Dedifferentiated amniotic fluid mesenchymal stem cell (primary cell): ENCODE results near the gene LAMC2.

Source experiments
- DNase-seq: peaks from one replicate; pipeline ENCODE4 v3.0.0-alpha.2; 2016; ENCODE audit errors: extremely low spot score

LAMC2 gene

DNA sequence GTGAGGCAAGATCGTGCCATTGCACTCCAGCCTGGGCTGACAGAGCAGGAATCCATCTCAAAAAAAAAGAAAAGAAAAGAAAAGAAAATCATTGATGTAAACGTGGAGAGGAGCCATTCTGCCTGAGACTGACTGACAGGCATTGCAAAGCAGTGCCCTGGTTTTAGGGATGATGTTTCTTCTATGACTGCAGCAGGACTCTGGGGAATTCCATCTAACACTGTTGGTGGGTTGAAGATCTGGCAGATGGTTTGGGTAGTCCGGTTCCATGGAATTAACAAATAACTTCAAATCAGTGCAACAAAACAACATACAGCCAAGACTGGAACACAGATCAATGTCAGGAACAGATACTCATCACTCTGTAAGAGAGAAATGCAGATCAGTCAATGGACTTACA is 17.8 kb upstream of the LAMC2 start:
- no peak for DNase-seq

GRCh38 chr1:183173828-183174227 is 12.2 kb upstream of the LAMC2 start:
- DNase-seq: no peak

GRCh38 chr1:183175631-183176030 is 10.4 kb upstream of the LAMC2 start:
- DNase-seq: no peak

GRCh38 chr1:183178545-183178944 is 7.5 kb upstream of the LAMC2 start:
- DNase-seq: peak; percentile 14

DNA sequence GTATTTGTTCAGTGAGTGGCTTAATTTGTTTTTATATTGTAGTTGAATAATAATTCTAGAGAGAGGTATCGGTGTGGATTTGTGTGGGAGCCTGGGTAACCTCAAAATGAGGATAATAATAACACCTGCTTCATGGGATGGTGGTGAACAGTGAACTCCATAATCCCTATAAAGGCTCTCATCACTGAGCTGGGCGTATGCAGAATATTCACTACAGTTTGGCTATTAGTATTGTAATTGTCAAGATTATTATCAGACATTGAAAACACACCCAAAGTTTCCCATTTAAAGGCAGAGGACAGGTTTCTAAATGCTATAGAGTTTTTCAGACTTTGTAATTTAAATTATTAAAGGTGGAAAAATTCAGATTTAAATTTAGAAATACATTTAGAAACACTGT is 7.0 kb upstream of the LAMC2 start:
- DNase-seq: peak; percentile 11

DNA sequence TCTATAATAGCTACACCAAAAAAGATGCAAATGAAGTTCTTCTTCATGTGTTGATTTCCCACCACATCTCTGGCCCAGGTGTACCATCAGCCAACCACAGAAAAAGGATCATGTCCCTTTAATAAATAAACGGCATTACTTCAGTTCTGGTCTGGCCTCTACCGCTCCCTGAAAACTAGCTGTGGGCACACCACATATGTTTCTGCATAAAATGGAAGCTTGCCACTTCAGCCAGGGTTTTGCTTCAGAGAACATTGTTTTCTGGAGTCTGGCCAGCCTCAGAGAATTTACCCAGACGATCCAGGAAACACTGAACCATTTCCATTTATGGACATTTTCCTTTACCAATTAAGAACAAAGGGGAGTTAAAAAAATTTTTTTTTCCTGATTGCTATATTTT is 5.8 kb upstream of the LAMC2 start:
- peak; percentile 92 for DNase-seq

DNA sequence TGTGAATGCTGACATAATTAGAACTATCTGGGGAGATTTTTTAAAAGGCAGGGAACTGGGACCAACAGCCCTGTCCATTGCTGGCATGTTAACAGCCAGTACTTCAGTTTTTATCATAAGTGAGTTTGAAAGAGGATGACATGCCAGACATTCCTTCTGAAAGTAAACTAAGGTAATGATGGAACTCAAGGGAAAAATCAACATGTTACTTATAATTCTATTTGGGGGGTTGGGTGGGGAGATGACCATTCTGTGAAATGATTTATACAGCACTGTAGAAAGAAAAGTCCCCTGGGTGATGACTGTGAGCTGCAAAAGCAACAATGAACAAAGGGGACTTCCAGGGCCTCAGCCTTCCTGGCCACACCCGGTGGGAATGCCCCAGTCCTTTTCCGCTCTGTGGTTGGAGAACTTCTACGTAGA is 5.4 kb upstream of the LAMC2 start:
- DNase-seq: peak; percentile 77

GRCh38 chr1:183186841-183187240 is 777 bp downstream of the LAMC2 start:
- DNase-seq: no peak

DNA sequence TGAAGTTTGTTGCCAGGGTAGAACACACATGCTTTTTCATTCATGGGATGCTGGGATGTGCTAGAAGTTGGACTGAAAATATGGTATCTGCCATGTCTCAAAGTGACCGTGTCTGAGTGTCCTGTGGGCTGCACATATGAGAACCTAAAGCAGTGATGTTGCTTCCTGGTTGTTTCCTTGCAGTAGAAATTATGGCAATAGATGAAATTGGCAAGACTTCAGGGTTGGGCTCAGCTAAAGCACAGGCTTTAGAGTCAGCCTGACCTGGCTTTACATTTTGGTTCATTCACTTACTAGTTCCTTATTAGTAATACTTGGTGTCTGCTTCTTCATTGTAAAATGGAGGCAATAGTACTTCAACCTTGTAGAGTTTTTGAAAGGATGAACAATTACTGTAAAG is 2.2 kb downstream of the LAMC2 start:
- no peak for DNase-seq

GRCh38 chr1:183191833-183192232 is 5.8 kb downstream of the LAMC2 start:
- DNase-seq: peak; percentile 75

DNA sequence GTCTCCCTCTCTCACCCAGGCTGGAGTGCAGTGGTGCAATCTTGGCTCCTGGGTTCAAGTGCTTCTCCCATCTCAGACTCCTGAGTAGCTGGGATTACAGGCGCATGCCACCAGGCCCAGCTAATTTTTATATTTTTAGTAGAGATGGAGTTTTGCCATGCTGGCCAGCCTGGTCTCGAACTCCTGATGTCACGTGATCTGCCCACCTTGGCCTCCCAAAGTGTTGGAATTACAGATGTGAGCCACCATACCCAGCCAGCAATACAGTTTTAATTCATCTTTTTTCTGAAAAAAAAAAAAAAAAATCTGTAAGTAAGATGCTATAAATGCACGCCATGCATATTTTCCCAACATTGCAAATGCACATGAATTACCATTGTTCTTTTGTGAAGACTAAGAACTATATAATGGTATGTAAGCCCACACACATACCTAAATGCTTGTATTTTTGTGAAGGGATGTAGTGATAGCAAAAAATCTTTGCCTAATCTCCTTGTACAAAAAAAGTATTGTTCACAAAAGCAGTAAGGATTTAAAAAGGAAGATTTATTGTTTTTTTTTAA is 8.0 kb downstream of the LAMC2 start:
- no peak for DNase-seq

- DNase-seq: no peak
These were observed 8.6 kb downstream of the LAMC2 start for GRCh38 chr1:183194527-183195141.

DNA sequence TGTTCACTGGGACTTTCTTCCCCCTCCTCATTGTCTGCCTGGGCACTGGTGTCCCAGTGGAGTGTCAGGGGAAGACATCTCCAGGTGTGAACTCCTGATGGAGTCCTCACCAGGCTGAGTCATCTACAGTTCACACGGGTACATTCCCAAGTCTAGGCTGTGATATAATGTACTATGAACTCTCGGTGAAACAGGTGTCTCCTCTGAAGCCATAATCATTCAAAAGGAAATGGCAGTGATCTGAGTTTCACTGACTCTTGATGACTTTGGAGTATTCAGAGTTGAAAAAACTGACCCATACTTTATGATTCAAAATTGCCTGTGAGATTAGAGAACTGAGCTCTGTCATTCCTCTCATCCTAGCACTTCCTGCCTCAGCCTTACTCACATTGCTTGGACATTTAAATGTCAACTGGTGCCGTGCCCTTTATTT is 9.1 kb downstream of the LAMC2 start:
- DNase-seq: peak; percentile 14

- DNase-seq: peak; percentile 8
These were observed 11.7 kb downstream of the LAMC2 start for GRCh38 chr1:183197762-183198161.

DNA sequence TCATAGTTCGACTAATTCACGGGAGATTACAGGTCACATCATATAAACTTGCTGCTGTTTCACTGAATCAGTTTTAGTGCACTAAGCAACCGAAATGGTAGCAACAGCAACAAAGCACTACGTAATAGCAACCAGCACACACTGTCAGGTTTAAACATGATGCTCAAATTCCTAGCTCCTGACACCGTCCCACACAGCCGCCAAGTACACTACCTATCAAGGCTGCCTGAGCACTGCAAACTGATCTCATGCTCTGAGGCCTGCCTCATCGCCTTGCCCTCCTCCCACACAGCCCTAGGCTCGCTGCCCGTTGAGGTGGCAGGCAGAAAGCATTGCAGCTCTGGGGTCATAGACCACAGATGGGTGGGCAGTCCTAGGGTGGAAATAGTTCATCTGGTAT is 12.4 kb downstream of the LAMC2 start:
- DNase-seq: peak; percentile 65

- DNase-seq: no peak
These were observed 13.2 kb downstream of the LAMC2 start for GRCh38 chr1:183199304-183199703.

GRCh38 chr1:183200451-183200850 is 14.4 kb downstream of the LAMC2 start:
- no peak for DNase-seq

DNA sequence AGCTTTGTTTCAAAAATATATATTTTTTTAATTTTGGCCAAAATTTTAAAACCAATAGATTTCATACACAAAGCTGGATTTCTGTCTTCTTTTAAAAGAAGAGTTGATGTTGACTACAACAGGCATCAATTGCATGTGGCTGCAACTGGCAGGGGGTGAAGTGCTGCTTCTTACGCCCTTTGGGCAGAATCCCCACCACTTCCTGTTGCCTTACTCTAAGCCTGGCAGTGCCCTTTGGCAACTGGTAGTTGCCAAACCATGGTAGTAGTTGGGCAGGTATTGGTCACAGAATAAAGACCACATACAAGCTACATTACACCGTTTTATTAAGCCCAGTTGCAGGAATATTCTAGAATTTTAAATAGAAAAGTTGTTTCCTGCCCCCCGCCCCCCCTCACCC is 17.0 kb downstream of the LAMC2 start:
- no peak for DNase-seq

- DNase-seq: peak; percentile 83
These were observed 19.2 kb downstream of the LAMC2 start for GRCh38 chr1:183205196-183205781.

- no peak for DNase-seq
These were observed 20.6 kb downstream of the LAMC2 start for GRCh38 chr1:183206538-183207122.

- DNase-seq: peak; percentile 72
These were observed 23.6 kb downstream of the LAMC2 start for GRCh38 chr1:183209533-183210158.

- DNase-seq: no peak
These were observed 24.6 kb downstream of the LAMC2 start for GRCh38 chr1:183210681-183211080.

DNA sequence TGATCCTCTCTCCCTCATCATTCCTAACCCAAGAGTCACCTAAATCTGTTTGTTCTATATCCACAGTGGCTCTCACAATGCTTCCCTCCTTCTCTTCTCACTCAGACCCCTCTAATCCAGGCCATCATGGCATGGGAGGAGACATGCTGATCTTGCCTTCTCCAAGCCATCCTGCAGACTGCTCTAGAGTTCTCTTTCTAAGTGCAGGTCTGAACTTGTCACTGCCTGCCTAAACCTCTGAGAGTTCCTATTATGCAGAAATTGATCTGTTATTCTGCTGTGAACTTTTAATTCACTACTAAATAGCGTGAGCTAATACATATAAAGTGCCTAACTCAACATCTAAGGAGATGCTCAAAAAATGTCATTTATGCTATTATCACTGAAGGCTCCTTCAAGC is 26.8 kb downstream of the LAMC2 start:
- no peak for DNase-seq
